Omental fat pad (tissue), 4 donors: ENCODE results near the gene ZNF831. TPM values are rescaled to one million over a fixed set of nuclear protein-coding genes. Genes with fewer than 3 reads are reported as not detected.

Experiments used
- ATAC-seq: fragments of 150-250 bp; one replicate; pipeline ENCODE4 v1.9.1; 2016; ENCODE audit warnings: mild to moderate bottlenecking, moderate library complexity; ENCODE audit not compliant: low FRiP score
- DNase-seq: peaks from one replicate; pipeline ENCODE4 v3.0.0-alpha.2; 2019; ENCODE audit warnings: low spot score
- CTCF ChIP-seq, 3 donors: fragments of 450-650 bp; IDR thresholded peaks; one replicate each; pipeline ENCODE4 v1.5.1; 2016 to 2017; ENCODE audit warnings: antibody characterized with exemption in 3 of 3, mild to moderate bottlenecking in 3 of 3, moderate library complexity in 2 of 3
- total RNA-seq, 4 donors: library from RNA; depleted of rRNA; stranded (reverse); fragments of >200 nt; gene quantifications; one replicate each; pipeline ENCODE4 v1.1.0, GENCODE V29; 2016

ZNF831 gene
- total RNA-seq, 4 donors from 2014 or later: 1.3 to 3.6 (median 2.0) TPM

- TF ChIP-seq CTCF (IDR thresholded peaks at IDR 0.05): no peak
- DNase-seq: no peak
- no peak for ATAC-seq
These were observed 10.4 kb downstream of the ZNF831 start for GRCh38 chr20:59173938-59174491.

DNA sequence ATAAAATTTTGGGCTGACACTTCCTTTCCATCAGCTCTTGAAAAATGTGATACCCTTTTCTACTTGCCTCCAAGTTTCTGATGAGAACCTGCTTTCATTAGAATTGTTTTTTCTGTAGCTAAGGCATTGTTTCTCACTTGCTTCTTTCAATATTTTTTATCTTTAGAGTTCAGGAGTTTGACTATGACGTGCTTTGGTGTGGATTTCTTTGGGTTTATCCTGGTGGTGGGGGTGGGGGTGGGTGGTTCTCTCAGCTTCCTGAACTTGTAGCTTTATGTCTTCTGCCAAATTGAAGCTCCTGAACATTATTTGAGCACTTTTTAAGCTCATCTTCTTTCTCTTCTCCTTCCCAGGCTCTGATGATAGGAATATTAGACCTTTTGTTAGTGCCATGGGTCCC lies 11.4 kb downstream of the ZNF831 start:
- no peak for ATAC-seq
- no peak for DNase-seq

GRCh38 chr20:59175861-59176260 lies 12.2 kb downstream of the ZNF831 start:
- TF ChIP-seq CTCF (IDR thresholded peaks at IDR 0.05): no peak
- ATAC-seq: no peak

More for the DNA sequence above, 11.4 kb downstream of the ZNF831 start:
- no peak for TF ChIP-seq CTCF (IDR thresholded peaks at IDR 0.05)

GRCh38 chr20:59176812-59177211 lies 13.2 kb downstream of the ZNF831 start:
- no peak for TF ChIP-seq CTCF (IDR thresholded peaks at IDR 0.05)
- no peak for ATAC-seq
- no peak for DNase-seq

More at GRCh38 chr20:59175861-59176260, 12.2 kb downstream of the ZNF831 start:
- DNase-seq: no peak

DNA sequence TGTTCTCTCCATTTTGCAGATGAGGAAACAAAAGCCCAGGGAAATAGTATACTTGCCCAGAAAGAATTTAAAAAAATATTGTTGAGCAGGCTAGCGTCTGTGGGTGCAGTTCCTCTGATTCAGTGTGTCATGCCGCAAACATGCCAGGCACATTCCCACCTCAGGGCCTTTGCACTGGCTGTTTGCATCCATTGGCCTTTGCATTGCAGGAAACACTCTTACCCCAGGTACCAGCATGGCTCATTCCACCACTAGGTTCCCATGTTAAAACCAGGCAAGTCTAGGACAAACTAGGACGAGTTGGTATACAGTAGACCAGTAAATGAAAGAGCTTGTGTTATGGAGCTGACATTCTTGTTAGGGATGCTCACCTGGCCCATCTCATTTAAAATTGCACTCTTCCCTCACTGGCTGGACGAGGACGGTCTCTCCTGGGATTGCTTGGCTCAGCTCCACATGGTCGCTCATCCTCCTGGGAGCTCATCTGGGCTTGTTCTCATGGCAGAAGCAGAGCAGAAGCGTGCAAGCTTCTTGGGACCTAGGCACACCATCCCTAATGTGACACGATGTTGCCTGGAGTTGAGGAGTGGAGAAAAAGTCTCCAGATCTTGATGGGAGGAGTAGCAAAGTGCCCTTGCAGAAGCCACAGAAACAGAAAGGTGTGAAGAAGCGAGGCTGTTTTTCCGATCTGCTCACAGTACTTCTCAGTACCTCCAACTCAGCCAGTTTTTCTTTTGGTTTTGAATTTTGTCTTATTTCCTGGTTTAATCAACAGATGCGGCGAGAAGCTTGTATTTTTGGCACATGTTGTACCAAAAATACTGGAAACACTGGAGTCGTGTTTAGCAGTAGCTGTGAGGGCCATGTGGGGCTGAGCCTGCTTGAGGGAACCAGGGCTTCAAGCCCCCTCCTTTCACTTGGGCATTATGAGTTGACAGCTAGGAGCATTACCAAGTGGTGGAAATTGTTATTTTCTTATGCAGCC lies 13.9 kb downstream of the ZNF831 start:
- DNase-seq: no peak
- no peak for TF ChIP-seq CTCF (IDR thresholded peaks at IDR 0.05)
- ATAC-seq: no peak

DNA sequence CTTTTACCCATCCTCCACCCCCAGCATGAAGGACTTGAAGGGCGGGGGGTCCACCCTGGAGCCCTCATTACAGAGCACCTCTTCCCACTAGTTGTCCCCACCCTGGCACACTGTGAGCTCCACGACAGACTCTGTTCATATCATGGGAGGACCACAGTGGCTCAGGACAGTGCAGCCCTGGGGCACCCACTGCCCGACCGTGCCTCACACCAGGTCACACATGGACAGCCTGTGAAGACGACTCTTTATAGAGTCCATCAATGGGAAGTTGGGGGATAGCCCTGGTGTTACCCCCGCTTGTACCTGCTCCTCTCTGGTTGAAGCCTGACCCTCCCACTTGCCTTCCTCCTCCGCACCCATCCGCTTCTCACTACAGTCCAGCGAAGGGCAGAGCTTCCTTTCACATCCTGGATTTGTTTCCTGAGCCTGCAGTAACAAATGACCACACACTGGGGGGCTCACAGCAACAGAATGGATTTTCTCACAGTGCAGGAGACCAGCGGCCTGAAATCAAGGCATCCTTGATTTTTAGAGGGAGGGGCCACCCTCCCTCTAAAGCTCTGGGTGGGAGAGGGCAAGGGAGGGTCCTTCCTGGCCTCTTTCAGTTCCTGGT lies 15.5 kb downstream of the ZNF831 start:
- no peak for DNase-seq
- peak; percentile 41 for ATAC-seq

More for the DNA sequence above, 15.5 kb downstream of the ZNF831 start:
- no peak for TF ChIP-seq CTCF (IDR thresholded peaks at IDR 0.05)
